GM21786 (cell line): ENCODE results near the gene FGF3.

Source experiments
- ATAC-seq: cut with Tn5 transposase; IDR thresholded peaks from one replicate; pipeline ENCODE4 v1.9.1; 2021; ENCODE audit not compliant: unreplicated experiment

The FGF3 gene

DNA sequence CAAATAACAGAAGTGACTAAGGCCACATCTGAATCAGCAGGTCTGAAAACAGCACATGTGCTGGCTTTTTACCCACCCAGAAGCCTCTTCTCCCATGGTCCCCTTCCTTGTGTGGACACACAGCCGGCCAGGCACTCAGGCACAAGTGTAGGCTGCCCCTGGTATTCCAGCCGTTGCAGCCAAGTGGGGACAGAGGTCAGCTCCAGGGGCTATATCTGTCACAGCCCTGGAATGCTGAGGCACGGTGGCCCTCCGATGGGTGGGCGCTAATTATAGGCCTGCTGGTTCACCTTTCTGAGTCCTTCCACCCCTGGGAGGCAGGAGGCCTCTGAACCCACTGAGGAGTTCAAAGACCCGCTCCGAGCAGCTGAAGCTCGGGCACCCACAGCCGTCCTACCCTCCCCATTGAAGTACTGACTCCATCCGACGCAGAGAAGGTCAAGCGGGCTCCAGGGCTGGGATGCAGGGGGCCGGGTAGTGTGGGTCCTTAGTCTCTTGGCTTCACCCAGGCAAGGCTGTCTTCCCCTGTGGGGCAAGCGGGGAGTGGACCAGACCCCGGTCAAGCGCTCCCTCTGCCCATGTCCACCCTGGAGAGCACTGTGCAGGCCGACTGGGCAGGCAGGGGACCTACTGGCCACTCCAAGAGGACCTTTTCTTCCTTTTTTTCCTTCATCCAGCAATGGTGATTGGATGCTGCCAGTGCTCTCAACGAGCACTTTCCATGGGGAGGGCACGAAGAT, 14.3 kb downstream of the FGF3 start:
- no peak for ATAC-seq

DNA sequence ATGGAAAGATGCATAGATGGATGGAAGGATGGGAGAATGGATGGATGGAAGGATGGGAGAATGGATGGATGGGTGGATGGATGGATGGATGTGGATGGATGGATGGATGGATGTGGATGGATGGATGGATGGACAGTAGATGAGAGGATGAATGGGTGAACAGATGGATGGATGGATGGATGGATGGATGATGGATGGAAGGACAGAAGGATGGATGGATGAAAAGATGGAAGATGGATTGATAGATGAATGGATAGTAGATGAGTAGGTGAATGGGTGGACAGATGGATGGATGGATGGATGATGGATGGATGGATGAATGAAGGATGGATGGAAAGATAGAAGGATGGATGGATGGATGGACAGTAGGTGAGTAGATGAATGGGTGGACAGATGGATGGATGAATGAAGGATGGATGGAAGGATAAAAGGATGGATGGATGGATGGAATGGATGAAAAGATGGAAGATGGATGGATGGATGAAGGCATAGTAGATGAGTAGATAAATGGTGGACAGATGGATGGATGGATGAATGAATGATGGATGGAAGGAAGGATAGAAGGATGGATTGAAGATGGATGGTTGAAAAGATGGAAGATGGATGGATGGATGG, 15.5 kb downstream of the FGF3 start:
- no peak for ATAC-seq

DNA sequence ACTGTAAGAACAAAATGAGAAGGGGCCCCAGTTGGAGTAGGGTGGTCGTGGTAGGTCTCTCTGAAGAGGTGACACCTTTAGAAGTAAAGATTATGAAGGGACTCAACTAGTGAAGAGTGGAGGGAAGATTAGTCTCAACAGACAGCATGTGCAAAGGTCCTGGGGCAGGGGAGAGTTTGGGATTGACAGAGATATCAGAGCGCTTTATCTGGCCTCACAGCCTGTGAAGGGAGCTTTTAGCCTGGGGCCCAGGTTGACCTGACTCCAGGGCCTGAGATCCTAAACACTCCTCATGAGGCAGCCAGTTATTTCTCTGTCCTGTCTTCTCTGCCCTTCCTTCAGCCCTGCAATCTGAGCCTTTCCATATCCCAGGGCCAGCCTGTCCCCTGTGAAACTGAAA, 16.2 kb downstream of the FGF3 start:
- no peak for ATAC-seq

DNA sequence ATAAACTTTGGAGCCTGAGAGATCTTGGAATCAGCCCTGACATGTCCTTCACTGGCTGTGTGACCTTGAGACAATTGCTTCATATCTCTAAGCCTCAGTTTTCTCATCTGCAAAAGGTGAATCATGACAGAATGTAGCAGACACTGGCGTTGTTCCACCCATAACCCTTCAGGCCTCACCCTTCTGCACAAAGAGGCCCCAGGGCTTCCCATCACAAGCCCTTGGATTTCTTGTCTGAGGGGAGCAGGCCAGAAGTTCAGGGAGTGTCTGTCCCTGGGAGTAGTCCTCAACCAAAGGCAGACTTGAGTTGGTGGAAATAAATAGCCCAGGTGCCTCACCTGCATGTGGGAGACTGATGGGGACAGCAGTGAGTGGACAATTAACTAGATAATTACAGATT, 16.6 kb downstream of the FGF3 start:
- ATAC-seq = no peak

DNA sequence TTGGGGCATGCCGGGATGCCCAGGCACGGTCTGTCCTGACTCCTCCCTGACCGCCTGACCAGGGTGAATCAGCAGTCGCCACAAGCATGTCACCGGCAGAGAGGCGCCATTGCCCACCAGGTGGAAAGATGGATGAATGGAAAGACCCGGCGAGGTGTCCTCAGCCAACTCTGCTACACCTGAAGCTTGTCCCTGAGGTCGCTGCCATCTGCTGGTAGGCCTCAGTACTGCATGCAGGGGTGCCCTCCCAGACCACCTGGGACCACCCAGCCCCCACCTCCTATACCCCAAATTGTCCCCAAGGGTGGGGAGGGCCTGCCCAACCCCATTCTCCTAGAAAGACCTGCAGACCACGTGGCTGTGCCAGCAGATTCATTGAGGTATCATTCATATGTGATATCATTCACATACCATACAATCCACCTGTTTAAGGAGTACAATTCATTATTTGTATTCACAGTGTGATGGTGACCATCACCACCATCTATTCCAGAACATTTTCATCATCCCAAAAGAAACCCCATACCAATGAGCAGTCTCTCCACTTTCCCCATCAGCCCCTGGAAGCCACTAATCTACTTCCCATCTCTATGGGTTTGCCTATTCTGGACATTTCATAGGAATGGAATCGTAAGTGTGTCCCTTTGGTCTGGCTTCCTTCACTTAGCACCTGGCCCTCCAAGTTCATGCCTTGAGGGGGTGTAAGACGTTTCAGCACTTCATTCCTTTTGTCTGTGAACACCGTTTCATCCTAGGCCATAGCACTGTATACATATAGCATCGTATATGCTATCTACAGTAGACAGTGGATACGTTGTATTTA, 17.5 kb downstream of the FGF3 start:
- no peak for ATAC-seq

DNA sequence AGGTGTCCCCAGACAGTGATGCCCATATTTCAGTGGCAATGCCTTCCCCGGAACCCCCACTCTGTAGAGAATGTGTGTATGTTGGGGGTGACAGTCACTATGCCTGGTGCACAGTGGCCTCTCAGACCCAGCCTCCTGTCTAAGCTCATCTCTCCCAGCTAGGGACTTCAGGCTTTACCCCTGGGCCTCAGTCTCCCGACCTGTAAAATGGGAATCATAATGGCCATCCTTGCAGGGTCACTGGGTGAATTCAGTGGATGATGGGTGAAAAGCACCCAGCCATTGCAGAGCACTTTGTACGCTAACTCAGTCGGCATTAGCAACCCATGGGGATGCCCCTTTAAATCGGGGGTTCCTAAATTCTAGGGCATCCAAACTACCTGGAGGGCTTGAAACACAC, 18.9 kb downstream of the FGF3 start:
- no peak for ATAC-seq

DNA sequence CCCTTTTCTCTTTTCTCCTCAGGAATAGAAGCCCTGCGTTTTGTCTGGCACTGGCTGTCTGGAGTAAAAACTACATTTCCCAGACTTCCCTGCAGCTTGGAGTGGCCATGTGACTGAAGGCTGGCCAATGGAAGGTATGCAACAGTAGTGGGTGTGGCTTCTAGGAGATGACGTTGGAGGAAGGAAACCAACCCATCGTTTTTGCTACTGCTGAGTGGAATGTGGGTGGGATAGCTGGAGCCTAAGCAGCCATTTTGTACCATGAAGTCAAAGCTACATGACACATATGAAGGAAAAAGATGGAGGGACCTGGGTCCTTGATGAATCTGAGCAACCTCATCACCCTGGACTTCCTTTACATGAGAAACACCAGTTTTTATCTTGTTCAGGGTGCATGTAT, 19.6 kb downstream of the FGF3 start:
- no peak for ATAC-seq

DNA sequence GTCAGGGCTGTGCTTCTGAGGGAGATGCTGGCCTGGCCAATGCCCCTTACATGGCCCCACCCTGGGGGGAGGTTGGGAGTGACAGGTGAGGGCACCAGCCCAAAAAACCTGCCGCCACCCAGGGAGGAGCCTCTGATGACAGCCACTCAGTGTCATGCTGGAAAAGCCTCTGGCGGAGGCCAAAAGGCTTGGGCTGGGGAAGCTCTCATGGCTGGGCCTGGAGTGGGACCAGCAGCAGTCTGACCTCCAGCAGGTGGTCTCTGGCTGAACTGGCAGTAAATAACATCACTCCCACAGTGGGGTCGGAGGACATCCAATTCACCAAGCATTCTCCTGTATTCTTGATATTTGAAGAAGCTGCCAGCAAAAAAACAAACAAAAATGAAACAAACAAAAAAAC, 20.1 kb downstream of the FGF3 start:
- ATAC-seq = no peak

DNA sequence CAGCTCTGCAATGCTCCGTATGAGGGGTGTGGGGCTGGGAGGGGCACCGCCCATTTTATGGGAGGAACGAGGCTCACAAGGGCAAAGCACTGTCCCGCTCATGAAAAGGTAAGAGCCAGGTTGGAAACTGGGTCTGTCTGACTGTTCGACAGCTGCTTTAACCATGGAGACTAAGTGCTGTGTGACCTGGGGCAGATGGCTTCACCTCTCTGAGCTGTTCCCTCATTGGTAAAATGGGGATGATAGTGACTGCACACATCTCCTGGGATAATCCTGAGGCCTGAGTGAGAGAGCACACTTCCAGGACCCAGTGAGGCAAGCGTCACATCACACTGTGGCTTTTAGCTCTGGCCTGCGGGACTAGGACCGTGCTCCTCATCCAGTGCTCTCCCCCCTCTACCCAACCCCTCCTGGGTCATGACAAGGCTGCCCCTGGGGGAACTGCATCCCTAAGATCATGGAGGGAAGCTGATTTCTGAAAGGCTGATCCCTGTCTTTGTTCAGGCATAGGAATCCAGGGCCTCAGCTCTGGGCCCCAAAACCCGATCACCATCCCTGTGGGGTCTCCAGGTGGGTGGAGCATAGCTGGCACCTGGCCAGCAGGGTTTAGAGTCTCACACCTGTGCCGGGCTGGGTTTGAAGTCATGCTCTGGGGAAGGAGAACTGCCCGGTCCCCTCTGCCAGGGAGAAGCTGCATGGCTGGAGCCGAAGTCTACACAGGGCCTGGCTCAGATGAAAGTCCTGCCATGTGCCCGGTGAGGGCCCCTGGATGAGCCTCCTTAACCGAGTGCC, 21.3 kb downstream of the FGF3 start:
- ATAC-seq = no peak

DNA sequence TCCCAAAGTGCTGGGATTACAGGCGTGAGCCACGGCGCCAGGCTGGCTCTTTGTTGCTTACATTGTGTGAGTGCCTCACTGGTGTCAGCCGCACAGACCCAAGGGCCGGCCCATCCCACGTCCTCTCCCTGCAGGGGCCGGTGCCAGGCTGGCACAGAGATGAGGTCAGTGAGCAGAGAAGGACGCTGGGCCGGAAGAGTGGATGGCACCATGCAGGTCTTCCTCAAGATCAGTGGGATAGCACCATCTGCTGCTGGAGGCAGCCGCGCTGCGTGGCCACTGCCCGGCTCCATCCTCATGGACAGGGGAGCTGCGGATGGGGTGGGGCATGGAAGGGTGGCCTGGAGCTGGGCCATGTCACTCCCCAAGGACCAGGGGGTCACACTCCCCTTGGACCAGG, 22.1 kb downstream of the FGF3 start:
- no peak for ATAC-seq

DNA sequence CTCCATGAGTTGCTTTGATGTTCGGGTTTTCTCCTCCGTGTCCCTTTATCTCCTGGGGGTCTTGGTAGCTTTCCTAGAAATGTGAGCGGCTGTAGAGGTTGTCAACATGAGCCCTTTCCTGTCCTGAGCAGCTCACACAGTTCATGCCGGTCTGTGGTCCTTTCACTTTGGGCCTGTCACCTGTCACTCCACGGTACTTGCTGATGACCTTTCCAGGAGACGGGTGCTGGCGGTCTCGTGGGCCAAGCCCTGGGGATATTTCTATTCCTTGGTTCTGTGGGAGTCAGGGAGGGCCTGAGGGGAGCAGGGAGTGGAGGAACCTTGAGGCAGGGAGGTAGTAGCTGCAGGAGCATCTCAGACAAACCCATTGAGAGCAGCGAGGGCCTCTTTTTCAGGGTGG, 23.2 kb downstream of the FGF3 start:
- ATAC-seq = no peak

DNA sequence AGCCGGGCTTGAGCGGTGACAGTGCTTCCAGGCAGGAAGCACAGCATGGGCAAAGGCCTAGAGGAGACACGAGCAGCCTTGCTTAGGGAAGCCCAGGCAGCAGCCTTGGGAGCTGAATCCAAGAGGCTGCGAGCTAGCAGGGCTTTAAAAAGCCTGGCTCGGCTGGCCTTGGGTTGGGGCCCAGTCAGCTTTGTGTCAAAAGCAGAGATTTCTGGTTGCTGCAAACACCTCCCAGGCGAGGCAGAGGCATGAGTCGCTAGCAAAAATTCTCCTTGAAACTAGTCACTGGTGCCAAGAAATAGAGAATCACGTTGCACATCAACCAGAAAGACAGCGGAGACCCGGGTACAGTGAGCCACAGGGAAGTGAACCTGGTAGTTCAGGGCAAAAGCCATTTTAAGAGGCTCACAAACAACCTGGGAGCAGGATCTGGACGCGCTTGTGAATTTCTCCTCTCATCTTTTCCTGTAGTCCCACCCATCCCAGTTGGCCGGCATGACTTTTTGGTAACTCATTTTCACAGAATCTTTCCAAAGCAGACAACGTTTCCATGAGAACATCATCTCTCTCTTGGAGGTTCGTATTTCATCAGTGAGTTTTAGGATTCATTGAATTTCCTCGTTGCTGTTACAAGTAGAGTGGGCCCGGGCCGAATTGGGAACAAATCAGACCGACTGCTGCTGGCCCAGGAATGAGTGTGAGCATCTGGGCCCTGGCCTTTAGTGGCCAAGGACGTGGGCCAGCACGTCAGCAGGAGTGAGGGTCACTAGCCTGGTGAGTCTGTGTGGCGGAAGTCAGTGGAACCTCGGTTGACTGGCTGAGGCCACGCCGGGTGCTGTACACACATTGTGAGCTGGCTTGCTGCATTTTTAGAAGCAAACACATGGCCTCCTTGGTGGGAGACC, 27.7 kb downstream of the FGF3 start:
- ATAC-seq = no peak

DNA sequence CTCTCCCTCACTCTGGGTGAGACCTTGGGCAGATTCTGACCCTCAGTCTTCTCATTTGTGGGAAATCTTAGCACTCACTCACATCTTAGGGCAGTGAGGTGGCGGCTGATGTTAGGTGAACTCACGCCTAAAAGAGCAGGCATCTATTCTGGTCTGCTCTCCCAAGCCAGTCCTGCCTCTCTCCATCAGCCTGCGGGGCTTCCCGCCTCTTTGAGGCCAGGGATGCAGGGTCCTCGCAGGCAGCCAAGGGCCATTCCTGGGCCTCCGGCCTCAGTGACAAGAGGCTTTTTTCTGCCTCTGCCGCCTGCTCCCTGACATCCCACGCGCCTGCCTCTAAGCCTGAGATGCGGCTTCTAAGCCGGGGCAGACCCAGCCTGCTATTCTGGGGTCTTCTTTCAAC, 30.3 kb downstream of the FGF3 start:
- ATAC-seq = no peak

DNA sequence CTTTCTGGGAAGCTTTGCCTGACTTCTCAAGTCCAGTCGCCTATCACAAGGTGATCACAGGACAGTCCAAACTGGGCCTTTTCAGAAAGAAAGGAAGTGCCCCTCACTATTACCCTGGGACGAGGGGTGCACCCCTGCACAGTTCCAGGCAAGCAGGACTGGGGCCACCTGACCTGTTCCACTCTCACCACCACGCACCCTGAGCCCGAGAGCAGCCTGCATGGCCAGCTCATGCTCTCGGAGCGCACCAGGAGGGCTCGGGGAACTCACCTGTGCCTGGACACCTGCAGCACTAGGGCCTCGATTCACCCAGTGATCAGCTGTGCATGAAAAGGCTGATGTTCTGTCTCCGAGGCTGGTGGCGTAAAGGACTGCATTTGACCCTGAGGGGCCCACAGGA, 31.3 kb downstream of the FGF3 start:
- ATAC-seq = no peak

DNA sequence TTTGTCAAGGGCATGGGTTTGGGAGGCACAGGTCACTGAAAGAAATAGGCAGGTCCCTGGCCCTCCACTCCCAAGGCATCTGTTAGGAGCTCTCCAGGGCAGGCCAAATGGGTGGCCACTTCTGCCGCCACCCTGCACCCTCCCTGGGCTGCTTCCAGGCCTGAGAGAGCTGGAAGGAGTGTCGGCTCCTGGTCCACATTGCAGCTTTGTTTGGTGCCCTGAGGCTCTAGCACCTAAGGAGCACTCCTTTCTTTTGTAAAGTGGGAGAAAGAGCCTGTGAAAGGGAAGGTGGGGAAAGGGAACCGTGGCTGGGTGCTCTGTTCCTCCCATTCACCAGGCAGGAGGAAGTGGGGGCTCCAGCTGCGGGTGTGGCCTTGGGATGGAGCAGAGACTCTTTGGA, 31.8 kb downstream of the FGF3 start:
- no peak for ATAC-seq

DNA sequence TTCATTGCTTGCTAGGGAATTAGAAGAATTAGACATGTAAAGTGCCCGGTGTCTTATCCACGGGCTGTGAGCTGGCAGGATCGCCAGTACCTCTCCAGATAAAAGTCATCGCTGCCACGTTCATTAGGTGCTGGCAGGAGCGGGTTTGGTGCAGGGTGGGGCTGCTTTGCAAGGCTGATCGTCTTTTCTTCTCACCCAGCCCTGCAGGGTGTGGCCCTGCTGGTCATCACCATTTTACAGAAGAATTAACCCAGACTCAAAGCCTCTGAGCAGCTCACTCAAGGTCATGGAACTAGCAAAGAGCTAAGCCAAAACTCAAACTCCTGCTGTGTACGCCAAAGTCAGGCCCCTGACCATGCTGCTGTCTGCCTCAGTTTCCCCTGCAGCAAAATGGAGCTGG, 38.0 kb downstream of the FGF3 start:
- no peak for ATAC-seq

DNA sequence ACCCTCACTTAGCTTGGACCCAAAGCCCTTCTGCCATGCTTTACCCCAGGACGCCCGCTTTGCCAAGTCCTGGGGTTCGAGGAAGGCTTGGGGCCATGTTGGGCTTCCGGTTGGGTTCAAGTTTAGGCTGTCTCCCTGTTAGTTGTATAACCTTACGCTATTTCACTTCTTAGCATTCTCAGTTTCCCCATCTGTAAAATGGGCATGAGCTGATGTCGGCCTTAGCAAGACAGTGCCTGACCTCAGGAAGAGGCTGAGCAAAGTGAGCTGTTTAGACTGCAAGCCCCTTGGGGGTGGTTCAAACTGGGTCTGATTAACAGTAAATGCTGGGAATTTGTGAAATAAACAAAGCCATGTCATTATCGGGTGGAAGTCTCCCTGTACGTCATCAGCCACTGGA, 40.8 kb downstream of the FGF3 start:
- ATAC-seq = no peak

DNA sequence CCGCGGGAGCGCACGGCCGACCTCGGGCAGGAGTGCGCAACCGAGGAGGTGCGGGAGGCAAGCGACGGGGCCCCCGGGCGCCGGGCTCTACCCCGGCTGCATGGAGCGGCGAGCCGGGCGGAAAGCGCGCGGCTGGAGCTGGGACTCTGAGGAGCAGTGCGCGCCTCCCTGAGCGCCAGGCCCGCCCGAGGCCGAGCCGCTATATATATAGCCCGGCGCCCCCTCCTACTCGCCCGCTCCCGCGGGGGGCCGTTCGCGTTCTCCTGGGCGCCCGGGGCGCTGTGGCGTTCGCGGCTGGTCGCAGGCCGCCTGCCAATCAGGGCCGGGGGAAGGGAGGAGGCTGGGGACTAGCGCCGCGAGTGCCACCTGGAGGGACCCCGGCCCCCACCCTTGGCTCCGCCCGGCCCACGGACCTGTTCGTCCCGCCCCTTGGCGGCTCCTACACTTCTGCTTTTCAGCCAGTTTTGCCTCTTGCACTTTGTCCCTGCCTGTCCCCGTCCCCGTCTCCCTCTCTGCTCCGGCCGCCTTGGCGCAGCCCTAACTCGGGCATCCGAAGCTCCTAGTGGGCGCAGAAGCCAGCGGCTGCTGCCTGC, 44.0 kb downstream of the FGF3 start, which contains the start of gene FGF4:
FGF4 (minus strand) TSS at position 179 of the 593 bp plus-strand sequence. CDS start 257 bp downstream, outside the sequence.
- no peak for ATAC-seq

DNA sequence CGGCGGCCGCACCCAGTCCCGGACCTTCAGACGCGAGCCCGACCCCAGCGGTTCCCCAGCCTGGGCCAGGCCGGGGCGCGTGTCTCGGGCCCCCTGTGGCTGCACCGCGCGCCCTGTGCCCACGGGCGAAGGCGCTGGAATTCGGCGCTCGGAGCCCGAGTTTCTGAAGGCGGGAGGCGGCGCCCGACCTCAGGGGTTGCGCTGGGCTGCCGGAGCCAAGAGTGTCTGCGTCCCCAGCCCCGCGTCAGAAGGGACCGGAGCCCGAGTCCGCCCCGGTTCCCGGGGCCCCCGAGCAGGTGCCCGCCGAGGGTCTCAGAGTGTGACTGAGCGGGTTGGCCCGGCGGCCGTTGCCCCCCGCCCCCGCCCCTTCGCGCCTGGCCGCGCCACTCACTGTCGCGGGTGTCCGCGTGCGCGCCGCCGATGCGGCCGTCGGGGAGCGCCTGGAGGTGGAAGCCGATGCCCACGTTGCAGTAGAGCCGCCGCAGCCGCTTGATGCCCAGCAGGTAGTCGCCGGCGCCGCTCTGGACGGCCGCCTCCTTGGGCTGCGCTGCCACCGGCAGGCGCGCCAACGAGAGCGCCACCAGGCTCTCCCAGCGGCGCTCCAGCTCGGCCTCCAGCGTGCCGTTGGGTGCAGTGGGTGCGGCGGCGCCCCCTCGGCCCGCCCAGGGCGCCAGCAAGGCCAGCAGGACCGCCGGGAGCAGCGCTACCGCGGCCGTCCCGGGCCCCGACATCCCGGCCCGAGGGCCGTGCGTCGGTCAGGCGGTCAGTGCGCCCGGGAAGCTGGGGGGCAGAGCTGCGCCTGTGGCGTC, 44.7 kb downstream of the FGF3 start:
- ATAC-seq = no peak
